ENCODE results near the gene GAPT.

The GAPT gene

DNA sequence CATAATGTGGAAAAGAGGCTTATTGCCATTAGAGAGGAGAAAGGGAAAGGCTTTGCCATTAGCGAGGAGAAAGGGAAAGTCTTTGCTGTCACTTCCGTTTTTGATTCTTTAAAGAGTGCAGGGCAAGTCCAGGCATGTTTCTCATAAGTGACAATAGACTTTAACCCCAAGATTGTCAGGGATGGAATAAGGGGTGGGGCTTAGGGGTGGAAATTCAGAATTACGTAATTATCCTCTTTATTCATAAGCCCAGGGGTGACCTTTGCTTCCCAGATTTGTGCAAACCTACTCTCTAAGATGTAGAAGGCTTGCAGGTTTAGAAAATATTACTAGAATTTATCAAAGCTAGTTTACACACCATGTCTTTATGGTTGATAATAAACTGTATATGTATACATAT lies 29.1 kb upstream of the GAPT start:
- DNase-seq: no peak

DNA sequence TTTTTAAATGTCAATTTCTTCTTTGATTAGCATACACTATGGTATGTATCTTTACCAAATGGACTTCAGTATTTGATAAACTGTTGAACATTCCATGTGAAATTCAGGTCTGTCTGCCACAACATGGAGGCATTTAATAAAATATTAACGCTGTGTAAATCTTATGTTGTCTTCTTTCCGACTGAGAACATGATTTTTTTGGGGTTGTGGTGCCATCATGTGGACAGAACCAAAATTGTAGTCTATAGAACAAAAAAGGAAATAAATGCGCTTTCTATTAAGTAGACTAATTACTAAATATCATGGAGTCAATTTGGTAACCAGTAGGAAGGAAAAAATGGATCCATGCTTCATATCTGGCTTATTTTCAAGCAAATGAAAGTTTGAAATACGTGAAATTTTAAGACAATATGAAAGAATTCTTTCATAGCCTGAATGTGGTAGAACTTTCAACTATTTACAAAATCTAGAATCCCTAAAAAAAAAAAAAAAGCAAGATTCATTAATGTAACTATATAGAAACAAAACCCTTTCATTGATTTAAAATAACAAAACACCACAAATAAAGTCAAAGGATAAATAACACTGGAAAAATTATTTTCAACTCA lies 28.5 kb upstream of the GAPT start:
- DNase-seq: no peak

GRCh38 chr5:58466939-58467338 lies 24.3 kb upstream of the GAPT start:
- DNase-seq: no peak

DNA sequence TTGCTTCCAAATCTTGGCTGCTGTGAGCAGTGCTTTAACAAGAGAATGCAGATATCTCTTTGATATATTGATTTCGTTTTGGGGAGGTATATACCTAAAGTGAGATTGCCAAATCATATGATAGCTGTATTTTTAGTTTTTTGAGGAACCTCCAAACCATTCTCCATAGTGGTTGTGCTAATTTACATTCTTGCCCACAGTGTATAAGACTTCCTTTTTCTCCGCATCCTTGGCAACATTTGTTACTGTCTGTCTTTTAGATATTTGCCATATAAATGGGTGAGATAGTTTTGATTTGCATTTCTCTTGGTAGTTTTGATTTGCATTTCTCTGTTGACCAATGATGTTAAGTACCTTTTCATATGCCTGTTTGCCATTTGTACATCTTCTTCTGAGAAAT lies 21.3 kb upstream of the GAPT start:
- DNase-seq: no peak

DNA sequence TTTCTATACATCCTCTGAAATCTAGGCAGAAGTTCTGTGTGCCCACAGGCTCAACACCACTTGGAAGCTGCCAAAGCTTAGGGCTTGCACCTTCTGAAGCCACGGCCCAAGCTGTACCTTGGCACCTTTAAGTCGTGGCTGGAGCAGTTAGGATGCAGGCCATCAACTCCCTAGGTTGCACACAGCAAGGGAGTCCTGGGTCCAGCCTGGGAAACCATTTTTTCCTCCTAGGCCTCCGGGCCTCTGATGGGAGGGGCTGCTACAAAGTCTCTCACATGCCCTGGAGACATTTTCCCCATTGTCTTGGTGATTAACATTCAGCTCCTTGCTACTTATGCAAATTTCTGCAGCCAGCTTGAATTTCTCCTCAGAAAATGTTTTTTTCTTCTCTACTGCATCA lies 15.8 kb upstream of the GAPT start:
- DNase-seq: no peak

DNA sequence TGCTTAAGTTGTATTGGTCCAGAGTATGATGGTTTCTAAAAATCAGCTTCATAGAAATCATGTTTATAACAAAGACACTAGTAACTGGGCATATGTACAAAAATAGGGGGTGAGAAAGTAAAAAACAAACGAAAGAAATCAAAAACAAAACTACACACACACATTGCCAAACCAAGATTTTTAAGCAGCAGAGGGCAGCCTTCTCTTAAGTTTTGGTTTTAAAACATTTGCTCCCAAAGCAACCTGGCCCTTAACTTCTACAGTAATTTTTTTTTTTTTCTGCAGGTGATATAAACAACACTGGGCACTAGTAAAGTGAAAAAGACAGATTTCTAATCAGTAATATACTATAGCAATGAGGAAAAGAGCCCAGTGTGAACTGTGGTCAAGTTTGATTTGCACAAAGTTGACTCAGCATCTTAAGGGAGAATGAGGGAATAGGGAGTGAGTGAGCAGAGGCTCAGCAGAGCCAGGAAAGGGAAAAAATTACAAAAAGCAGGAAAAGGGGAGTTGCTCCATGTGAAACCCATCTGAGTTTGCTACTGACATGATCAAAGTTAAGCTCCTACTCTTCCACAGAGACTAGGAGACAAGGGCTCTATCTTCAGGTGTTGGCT lies 13.4 kb upstream of the GAPT start:
- no peak for DNase-seq

GRCh38 chr5:58481066-58481676 lies 10.1 kb upstream of the GAPT start:
- DNase-seq: no peak

- DNase-seq: no peak
Observed at GRCh38 chr5:58481828-58482227, 9.4 kb upstream of the GAPT start.

DNA sequence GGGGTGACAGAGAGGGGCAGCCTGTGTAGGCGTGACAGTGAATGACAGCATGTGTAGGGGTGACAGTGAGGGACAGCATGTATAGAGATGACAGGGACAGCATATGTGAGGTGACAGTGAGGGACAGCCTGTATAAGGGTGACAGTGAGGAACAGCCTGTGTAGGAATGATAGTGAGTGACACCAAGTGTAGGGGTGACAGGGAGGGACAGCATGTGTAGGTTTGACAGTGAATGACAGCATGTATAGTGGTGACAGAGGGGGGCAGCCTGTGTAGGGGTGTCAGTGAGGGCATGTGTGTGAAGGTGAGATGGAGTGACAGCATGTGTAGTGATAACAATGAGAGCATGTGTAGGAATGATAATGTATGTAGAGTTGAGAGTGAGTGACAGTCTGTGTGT lies 8.7 kb upstream of the GAPT start:
- DNase-seq: no peak

- no peak for DNase-seq
Observed at GRCh38 chr5:58484505-58484904, 6.7 kb upstream of the GAPT start.

DNA sequence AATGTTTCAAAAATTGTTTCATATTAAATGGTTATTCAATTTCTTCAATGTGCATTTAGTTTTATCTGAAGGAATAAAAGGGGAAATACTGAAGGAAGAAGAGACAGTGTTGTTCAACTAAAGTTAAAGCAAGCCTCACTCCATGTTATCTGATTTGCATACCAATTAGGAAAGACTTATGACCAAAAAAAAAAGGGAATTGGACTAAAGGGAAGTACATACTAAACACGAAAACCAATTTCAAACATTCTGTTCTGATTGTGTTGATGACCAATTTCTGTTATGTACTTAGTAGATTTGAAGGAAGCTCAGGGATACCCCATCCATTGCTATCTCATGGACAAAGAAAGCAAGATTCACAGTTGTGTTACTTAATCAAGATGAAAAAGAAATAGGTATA lies 4.9 kb upstream of the GAPT start:
- DNase-seq: no peak

DNA sequence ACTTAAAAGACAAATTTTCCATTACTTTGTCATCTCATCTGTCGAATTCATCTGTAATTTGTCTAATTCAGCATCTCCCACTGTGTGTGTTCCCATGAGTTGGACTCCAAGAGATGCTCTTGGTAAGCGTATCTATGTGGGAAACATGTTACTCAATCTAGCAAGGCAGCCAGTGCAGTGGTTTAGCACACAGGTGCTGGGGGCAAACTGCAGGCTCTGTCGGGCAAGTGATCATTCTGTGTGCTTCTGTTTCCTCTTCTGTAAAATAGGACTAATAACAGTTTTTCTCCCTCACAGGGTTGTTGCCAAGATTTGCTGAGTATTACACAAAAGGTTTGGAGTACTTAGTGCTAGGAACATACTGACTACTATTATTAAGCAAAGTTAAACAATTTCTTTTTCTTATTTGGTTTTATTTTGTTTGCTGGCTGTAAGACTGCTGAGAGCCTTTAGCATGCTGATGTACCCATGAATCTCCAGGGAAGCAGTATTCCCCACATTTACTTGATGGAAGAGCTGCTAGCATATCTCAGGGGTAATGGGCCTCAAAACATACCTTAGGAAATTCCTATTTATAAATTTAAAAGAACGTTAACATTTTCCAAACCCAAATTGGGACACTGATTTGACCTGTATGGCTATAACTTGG lies 709 bp upstream of the GAPT start:
- no peak for DNase-seq

DNA sequence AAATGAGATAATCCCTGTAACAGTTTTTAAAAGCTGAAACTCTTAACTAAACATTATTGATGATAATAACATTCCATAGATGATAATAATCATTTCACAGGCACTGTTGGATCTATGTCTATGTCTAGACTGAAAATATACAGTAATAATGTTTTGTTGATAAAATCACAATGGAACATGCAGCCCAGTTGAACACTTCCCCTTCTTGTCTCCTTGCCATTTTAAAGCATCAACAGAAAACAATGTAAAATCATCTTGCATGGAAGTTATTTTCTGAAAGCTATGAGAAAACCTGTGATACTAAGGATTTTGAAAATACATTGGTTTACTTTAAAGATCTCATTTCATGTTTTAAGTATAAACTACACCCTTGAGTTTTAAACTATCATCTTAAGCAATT lies 1.9 kb downstream of the GAPT start:
- DNase-seq: no peak

GRCh38 chr5:58496488-58496887 lies 5.3 kb downstream of the GAPT start:
- DNase-seq: no peak

DNA sequence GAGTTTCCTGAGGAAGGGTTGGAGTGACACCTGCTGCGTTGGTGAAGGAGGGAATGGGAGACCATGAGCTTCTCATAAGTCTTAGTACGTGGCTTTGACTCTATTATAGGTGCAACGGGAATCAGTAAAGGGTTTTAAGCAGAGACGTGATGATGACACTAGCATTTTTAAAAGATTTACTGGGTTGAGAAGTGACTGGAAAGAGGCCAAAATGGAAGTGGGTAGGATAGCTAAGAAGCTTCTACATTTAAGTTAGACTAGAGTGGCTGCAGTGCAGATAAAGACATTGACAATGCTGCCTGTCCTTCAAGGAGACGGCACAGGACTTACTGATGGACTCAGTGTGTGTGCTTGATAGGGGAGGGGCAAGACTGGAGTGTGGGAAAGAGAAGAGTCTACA lies 6.2 kb downstream of the GAPT start:
- DNase-seq: no peak

DNA sequence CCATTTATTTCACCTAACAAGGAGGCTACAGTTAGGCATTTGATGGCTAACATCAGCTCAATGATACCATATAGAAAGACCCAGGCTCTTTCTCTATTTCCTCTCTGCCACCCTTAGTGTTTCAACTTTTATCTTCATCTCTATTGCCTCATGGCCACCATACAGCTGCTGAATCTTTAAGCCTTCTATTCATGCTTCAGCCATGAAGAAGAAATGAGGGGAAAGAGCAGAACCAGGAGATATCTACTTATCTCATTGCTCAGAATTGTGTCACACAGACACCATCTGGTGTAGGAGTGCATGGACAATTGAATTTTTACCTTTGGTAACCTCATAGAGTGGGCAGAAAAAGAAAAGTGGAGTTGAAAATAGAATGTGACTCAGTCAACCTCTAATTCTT lies 6.7 kb downstream of the GAPT start:
- DNase-seq: no peak

GRCh38 chr5:58498340-58498942 lies 7.2 kb downstream of the GAPT start:
- no peak for DNase-seq

DNA sequence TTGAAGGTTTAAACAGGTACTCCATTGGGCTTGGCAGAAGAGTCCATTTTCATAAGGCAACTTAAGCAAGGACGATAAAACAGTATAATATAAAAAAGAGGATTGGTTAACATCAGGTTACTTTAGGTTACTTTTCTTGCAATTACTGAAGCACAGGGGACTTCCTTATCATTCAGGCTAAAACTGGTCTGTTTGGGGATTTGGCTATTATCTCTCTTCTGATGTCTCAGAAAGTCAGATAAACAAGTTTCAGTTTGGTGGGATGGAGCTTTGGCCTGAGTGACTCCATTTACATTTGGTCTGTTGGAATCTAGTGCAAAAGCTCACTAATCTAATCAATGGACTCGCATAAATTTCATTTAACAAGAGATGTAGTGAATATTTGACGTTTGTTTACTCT lies 8.0 kb downstream of the GAPT start:
- no peak for DNase-seq

GRCh38 chr5:58499941-58500340 lies 8.7 kb downstream of the GAPT start:
- no peak for DNase-seq

- no peak for DNase-seq
Observed at GRCh38 chr5:58501778-58502417, 10.7 kb downstream of the GAPT start.

- DNase-seq: no peak
Observed at GRCh38 chr5:58503390-58504046, 12.3 kb downstream of the GAPT start.

DNA sequence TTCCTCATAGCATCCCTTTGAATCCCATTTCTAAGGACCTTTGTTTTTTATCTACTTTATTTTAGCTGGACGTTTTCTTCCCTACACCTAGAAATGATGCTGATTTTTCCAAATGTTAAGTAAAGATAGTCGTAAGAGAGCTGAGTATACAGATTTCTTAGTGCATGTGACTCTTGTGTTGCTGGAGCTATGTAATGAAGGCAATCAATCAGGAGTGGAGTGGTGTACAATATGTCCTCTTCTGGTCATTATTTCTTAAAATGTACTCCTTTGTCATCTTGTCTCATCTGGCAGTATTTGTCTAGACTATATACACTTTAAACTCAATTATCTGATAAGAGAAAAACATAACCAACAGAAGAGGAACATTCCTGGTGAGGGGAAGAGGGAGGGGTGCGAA lies 13.5 kb downstream of the GAPT start:
- no peak for DNase-seq

DNA sequence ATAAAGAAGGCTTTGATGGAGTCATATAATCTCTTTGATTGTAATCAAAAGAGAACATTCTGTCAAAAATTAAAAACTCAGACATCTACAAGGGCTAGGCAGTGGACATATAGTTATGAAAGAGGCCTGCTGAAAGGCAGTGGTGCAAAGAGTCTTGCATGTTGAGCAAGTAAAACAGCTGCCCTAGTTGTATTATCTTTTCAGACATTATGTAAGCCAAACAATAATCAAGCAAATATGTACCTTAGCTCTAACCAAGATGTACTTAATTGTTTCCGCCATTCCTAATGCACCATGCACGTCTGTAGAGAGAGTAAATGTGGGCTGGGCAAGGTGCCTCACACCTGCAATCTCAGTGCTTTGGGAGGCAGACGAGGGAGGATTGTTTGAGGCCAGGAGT lies 14.3 kb downstream of the GAPT start:
- no peak for DNase-seq
